ENCODE results near the gene CABP7.
"Not testable (repeated sequence)": the region's sequence is repeated elsewhere in the genome, so short reads cannot be mapped to it uniquely, and the experiment has no call there.

CABP7 gene

DNA sequence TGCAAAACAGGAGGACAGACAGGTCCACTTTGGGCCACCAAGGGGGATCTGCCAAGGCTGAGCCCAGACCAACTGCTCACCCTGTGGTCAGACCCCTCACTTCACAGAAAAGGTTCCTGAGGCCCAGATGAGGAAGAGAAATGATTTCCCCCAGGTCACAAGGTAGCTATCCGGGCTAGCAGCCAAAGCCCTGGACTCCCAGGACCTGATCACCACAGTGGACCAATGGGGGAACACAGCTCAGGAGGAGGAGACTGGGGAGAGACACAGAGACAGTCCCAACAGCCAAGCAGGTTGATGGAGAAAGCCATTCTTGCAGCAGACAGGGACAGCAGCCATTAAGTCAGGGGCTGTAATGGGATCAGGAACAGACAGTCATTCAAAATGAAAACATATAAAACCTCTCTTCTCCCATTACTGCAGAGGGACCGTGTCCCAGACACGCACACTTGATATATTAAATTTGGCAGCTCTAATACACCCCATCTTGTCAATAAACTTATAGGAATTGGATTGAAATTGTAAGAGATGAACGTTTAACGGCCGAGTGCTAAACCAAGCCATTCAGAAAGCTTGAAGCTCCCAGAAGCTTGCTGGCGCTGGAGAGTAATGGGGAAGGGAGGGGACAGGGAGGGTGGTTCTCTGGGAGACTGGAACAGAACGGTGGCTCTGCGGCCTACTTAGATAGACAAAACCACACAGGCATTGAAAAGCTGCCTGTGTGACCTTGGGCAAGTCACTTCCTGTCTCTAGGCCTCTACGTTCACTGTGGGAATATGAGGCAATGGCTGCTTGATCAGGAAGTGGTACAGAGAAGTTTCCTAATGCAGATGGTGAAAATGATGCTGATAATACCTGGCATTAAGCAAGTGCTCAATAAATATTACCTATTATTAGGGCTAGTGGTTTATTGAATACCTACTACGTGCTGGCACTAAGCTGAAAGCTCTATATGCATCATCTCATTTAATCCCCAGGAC lies 31.0 kb downstream of the CABP7 start:
- DNase-seq, result peak; percentile 40

DNA sequence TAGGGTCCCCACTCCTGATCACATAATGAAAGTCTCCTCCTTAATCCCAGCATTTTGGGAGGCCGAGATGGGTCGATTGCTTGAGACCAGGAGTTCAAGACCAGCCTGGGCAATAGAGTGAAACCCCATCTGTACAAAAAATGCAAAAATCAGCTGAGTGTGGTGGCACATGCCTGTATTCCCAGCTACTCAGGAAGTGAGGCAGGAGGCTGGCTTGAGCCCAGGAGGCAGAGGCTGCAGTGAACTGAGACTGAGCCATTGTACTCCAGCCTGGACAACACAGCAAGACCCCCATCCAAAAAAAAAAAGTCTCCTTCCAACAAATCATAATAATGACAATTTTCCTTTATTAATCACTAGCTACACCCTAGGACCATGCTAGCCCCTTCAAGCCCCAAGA lies 31.9 kb downstream of the CABP7 start:
- DNase-seq, result no peak

DNA sequence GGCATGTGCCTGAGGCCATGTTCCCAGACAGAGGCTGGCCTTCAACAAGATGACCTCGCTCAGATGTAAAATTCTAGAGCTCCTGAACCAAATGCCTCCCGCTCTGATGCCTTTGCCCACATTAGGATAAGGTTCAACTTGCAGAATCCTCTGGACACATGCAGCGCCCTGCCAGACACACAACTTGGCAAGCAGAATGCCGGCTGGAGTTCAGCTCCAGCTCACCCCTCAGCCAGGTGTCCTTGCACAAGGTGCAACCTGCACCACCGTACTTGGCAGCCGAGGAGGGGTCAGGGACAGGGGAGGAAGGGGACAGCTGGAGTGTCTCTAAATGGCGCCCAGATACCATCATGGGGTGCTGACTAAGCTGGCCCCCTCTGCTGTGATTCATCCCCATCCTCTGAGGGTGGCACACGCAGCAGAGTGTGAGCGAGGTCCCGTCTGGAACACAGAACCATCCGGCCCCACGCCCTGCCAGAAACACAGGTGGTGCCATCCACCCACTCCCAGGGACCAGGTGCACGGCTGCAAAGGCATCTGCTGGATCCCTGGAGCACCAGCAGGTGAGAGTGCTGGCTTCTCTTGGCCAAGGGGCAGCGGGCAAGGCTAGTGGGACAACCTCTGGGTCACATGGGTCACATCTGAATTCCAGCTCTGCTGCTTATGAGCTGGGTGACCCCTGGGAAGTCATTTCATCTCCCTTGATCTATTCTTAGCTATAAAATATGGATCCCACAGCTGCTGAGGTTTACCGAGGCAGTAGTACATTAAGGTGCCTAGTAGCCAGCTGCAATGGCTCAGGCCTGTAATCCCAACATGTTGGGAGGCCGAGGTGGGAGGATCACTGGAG lies 34.2 kb downstream of the CABP7 start:
- no peak for DNase-seq

DNA sequence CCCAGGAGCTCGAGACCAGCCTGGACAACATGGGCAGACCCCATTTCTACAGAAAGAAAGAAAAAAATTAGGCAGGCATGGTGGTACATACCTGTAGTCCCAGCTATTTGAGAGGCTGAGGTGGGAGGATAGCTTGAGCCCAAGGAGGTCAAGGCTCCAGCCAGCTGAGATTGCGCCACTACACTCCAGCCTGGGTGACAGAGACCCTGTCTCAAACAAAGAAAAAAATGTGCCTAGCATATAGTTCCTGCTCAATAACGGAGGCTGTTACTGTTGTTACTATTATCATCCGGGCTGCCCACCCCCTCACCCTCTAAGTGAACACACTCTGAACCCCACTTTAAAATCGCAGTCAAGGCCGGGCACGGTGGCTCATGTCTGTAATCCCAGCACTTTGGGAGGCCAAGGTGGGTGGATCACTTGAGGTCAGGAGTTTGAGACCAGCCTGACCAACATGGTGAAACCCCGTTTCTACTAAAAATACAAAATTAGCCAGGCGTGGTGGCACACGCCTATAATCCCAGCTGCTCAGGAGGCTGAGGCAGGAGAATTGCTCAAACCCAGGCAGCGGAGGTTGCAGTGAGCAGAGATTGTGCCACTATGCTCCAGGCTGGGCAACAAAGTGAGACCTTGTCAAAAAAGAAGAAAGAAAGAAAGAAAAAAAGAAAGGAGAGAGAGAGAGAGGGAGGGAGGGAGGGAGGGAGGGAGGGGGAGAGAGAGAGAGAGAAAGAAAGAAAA lies 35.0 kb downstream of the CABP7 start:
- not testable (repeated sequence) for DNase-seq

DNA sequence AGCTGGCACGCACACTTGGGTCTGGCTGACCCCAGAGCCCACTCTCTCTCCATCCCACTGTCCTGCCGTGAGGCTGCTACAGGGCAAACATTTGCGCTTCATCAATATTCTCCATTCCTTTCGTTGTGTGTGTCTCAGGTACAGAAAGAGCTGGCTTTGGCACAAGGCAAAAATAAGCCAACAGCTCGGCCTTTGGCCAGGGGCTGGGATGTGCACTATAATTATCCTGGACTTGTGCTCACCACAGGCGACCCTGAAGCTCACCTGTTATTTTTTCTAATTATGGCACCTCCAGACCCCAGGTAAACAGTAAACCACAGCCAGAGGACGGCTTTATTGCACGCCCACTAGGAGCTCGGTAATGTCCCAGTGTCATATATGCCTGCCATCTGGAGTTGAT lies 36.1 kb downstream of the CABP7 start:
- DNase-seq, result no peak

DNA sequence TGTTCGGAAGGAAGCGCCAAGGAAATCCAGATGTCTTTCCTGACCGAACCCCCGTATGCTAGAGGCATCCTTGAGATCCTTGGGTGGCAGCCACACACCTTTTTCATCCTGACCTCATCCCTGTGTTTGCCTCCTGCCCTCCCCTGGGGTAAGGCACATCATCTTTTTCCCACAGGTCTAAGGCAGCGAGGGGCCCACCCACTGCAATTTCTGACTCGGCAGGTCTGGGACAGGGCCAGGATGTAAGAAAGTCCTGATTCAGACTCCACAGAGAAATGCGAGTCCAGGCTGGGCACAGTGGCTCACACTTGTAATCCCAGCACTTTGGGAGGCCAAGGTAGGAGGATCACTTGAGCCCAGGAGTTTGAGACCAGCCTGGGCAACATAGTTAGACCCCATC lies 36.5 kb downstream of the CABP7 start:
- no peak for DNase-seq

DNA sequence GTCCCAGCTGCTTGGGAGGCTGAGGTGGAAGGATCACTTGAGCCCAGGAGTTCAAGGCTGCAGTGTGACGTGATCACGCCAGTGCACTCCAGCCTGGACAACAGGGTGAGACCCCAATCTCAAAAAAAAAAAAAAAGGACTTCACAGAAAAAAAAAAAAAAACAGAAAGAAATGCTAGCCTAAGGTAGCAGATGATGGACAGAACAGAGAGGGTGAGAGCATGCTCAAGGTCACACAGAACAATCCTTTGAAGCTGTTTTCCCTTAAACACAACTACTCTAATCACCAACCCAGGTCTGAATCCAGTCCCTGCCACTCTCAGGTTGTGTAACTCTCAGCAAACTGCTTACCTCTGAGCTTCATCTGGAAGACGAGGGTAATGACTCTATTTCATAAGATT lies 37.3 kb downstream of the CABP7 start:
- DNase-seq, result no peak

DNA sequence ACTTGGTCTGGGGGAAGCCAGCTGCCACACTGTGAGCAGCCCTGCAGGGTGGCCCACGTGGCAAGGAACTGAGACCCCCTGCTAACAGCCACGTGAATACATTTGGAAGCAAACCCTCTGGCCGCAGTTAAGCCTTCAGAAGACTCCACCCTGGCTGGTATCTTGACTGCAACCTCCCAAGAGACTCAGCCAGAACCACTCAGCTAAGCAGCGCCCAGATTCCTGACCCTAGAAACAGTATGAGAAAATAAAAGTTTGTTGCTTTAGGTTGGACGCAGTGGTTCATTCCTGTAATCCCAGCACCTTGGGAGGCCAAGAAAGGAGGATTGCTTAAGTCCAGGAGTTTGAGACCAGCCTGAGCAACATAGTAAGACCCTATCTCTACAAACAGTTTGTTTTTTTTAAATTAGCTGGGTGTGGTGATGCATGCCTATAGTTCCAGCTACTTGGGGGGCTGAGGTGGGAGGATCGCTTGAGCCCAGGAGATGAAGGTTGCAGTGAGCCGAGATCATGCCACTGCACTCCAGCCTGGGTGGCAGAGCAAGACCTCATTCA lies 38.3 kb downstream of the CABP7 start:
- no peak for DNase-seq

DNA sequence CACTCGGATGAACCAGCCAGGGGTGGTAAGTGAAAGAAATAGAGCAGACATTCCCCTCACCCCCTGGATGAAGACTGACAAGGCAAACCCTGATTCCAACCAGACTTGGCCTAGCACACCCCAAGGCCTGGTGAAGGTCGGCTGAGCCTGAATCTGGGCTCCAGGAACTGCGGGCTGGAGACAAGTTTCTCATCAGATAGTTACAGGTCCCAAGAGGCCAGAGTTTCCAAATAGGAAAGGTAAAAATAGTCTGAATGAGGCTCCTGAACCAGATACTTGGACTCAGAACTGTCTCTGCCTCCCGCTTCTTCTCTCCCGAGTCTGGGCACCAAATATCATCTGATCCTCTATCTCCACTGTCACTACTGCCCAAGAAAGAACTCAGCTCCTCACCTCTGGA lies 39.2 kb downstream of the CABP7 start:
- no peak for DNase-seq

DNA sequence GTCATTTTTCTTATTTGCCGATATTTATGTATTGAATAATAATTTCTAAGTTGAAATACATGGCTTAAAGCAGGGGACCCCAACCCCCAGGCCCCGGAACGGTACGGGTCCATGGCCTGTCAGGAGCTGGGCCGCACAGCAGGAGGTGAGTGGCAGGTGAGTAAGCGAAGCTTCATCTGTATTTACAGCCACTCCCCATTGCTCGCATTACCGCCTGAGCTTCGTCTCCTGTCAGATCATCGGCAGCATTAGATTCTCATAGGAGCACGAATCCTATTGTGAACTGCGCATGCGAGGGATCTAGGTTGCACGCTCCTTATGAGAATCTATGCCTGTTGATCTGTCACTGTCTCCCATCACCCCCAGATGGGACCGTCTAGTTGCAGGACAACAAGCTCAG lies 42.5 kb downstream of the CABP7 start:
- no peak for DNase-seq

DNA sequence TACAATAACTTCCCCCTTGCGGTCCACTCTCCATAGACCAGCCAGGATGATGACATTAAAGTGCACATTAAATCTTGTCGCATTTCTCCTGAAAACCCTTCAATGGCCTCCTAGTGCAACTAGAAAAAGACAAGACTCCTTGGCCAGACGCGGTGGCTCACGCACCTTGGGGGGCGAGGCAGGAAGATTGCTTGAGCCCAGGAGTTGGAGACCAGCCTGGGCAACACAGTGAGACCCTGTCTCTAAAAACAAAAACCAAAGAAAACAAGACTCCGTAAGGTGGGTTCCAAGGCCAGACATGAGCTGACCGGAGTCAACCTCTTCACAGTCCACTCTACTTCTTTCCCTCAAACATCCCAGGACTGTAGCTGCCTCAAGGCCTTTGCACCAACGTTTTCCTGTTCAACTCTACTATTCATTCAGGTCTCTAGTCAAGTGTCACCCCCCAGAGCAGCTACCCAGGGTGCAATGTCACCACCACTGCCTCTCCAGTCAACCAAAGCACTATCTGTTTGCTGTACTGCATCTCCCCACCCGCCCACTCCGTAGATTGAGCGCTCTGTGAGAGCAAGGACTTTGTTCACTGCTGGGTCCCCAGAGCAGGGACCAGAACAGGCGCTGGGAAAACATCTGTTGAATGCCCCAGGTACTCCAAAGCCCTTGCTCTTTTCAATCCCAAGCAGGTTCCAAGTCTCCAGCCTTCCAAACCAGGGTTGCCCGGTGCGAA lies 46.3 kb downstream of the CABP7 start:
- peak; percentile 8 for DNase-seq

DNA sequence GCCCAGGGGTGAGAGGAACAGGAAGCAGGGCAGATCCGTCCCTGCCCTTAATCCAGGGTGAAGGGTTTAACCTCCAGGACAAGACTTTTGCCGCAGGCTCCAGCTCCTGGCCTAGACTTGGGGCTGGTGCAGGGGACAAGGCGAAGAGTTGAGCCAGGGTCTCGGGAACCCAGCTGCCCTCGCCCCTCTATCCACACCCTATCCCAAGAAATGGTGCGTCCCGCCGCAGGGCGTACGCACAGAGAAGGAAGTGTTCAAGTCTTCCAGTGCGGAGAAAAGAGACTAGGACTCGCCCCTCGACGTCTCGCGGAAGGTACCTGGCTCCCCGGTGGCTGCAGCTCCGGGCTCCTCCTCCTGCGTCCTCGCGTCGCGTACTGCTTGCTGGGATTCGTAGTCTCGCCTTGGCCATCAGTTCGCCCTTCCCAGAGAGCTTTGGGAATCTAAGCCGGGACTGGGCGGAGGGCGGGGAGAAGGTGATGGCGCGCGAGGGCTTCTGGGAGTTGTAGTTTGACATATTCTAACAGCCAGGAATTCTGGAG lies 46.9 kb downstream of the CABP7 start, which contains the start of gene ZMAT5:
Gene ZMAT5 (minus strand): TSS at position 376 of the 539 bp plus-strand sequence. CDS start 18,463 bp downstream, outside the sequence.
- DNase-seq, result peak; percentile 96

DNA sequence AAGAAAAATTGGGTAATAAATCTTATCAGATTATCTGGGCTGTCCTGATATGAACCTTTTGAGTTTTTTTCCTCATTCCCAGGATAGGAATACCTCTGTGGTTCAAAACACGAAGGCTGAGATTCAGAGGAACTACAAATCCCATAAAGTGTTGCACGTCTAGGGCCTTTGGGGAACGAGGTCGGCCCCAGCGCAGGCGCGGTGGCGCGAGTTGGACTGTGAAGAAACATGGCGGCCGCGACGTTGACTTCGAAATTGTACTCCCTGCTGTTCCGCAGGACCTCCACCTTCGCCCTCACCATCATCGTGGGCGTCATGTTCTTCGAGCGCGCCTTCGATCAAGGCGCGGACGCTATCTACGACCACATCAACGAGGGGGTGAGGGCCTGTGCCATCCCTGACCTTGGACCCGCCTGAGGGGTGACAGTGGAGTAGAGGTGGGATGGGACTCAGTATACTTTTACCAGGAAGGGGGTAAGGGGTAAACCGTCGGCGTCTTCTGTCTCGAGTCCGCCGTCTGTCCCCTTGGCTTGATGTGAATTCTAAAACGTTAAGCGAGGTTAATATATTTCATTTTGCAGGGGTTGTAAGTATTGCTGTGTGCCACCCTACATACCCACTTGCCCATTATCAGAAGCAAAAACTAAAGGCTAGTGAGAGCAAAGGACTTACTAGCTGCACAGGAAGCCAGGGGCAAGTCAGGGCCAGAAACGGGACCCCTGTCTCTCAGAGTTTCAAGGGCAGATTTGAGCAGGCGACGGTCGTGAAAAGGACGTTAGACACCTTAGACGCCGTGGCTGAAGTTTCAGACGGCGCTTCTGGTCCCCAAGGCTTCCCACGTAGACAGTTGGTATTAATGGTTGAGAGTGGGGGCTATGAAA lies 47.6 kb downstream of the CABP7 start, which contains the start of gene UQCR10:
Gene UQCR10 (plus strand): TSS at position 199 of the 881 bp plus-strand sequence. CDS start 30 bp downstream, at position 229.
- peak; percentile 93 for DNase-seq

DNA sequence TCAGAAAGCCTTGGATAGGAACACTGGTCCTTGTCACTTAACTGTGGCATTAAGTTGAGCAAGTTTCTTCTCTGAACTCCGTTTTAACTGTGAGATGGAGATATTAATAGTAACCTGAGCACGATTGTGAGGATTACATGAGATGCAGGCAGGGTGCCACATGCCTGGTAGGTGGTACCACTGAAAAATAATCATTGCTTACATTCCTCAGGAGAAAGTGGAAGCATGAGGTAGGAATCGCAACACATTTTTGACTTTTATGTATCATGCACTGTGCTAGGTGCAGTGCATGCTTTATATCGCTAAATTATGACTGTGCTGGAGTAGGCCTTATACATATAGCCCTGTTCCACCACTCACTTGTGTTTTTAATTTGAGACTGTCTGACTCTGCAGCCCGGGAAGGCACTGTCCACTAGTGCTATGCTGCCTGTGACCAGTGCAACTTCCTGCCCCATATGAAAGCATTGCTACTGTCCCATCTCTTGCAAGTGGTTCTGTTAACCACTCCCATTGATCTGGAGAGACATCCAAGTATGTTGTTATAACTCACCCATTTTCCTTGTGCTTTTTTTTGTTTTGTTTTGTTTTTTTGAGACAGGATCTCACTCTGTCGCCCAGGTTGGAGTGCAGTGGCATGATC lies 48.4 kb downstream of the CABP7 start:
- no peak for DNase-seq

DNA sequence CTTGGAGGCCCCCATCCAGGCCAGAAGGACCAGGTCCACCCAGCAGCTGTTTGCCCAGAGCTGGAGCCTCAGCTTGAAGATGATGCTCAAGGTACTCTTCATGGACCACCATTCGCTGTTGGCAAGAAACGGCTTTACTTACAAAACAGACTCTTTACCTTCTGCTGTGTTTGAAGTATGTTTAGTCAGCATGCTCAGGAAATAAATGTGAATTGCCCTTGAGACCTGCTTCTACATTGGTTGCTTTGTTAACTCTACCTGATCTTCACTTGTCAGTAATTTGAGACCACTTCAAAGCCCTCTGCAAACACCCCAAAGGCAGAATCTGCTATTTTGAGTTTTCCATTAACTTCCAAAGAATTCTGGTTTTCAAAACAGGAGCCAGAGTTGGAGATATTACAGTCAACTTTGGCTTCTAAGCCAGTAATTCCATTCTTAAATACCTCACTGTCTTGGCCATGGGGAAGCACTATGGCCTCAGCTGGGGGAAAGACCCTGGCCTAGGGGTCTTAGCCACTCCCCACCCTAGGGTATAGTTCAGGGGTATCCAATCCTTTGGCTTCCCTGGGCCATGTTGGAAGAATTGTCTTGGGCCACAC lies 50.0 kb downstream of the CABP7 start:
- DNase-seq, result no peak

DNA sequence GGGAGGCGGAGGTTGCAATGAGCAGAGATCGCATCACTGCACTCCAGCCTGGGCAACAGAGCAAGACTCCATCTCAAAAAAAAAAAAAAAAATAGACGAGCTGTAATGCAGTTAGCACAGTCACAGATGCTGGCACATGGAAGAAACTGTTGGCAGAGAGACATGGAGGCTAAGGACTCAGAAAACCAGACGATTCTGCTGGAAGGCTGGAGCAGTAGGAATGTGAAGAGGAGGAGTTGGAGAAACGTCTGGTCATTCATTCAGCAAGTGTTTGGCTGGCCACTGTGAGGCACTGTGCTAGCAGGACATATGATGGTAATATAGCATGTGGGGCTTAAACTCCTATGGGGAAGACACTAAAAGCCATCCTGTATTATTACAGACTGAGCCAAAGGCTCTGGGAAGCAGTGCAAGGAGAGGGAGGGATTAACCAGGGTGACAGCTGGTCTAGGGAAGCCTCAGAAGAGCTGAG lies 52.4 kb downstream of the CABP7 start:
- no peak for DNase-seq

DNA sequence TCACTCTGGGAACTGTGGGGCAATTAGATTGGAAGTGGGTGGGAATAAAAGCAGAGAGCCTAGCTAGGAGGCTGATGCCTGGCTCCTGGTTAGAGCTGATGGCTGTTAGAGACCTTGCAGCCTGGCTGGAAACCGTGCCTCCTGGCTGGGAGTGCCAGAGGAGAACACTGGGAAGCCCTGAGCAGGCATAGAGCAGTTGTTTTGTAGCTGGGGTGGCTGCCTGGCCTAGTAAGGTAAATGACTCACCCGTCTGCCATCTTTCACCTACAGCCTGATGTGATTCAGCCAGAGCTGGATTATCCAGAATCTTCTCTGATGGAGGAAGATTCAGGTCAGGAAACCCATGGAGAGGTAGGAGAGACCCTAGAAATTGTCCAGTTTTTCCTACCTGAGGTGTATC lies 53.4 kb downstream of the CABP7 start:
- DNase-seq, result no peak

DNA sequence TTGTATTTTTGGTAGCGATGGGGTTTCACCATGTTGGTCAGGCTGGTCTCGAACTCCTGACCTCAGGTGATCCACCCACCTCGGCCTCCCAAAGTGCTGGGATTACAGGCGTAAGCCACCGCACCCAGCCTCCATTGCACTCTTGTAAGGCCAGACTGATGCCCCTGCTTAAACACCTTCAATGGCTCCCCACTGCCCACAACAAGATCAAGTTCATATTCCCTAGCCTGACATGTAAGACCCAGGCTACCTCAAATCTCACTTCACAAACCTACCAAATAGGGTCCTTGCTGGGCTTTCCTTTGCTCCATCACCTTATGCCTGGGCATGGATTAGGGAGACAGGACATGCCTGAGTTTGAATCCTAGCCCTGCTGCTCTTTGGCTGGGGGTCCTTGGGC lies 60.4 kb downstream of the CABP7 start:
- no peak for DNase-seq

All from CD4-positive, alpha-beta T cell treated with Interleukin-21 for 1 hour (primary cell).